ENCODE results near the gene FRMD1. TPM values are rescaled to one million over a fixed set of nuclear protein-coding genes. Genes with fewer than 3 reads are reported as not detected.

The FRMD1 gene
- total RNA-seq, 3 donors from 2014 or later: 0.29 to 0.96 (median 0.66) TPM

DNA sequence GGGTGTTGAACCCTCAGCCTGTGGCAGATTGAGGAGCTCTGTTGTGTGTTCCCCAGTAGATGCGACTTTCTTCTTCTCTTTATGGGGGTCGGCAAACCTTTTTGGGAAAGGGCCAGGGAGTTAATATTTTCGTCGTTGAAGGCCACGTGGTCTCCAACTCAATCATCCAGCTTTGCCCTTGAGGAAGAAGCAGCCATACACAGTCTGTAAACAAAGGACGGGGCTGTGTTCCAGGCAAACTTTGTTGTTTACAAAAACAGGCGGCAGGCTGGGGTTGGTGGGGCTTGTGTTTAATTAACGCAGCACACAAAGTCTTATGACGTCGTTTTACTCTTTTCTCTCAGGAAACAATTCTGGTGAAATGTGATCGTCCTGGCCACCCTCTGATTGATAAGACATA lies 61.4 kb downstream of the FRMD1 start:
- Histone ChIP-seq H3K4me3 (no peak overlapping the region), H3K27me3 (no peaks in the 10 kb centered on the region), H3K9me3 (no peaks in the 10 kb centered on the region), H3K4me1 (peaks cover 0 to 9% of the 10 kb centered on the region in 2 donors), H3K27ac (peak overlapping the region in 1 of 2 donors; percentile 45), H3K36me3 (no peaks in the 10 kb centered on the region)
- peak in 1 of 2 donors; percentile 20 for DNase-seq (ENCODE audit: low spot score in 2 of 2)
- TF ChIP-seq, protein P1, sequence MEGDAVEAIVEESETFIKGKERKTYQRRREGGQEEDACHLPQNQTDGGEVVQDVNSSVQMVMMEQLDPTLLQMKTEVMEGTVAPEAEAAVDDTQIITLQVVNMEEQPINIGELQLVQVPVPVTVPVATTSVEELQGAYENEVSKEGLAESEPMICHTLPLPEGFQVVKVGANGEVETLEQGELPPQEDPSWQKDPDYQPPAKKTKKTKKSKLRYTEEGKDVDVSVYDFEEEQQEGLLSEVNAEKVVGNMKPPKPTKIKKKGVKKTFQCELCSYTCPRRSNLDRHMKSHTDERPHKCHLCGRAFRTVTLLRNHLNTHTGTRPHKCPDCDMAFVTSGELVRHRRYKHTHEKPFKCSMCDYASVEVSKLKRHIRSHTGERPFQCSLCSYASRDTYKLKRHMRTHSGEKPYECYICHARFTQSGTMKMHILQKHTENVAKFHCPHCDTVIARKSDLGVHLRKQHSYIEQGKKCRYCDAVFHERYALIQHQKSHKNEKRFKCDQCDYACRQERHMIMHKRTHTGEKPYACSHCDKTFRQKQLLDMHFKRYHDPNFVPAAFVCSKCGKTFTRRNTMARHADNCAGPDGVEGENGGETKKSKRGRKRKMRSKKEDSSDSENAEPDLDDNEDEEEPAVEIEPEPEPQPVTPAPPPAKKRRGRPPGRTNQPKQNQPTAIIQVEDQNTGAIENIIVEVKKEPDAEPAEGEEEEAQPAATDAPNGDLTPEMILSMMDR (IDR thresholded peaks at IDR 0.05): no peak
- no peak for TF ChIP-seq POLR2AphosphoS5 (IDR thresholded peaks at IDR 0.05)
- TF ChIP-seq POLR2A (IDR thresholded peaks at IDR 0.05): no peak
- intact Hi-C loops (cut with DNase I; ENCODE audit: low total_unique reads): no loop called here

DNA sequence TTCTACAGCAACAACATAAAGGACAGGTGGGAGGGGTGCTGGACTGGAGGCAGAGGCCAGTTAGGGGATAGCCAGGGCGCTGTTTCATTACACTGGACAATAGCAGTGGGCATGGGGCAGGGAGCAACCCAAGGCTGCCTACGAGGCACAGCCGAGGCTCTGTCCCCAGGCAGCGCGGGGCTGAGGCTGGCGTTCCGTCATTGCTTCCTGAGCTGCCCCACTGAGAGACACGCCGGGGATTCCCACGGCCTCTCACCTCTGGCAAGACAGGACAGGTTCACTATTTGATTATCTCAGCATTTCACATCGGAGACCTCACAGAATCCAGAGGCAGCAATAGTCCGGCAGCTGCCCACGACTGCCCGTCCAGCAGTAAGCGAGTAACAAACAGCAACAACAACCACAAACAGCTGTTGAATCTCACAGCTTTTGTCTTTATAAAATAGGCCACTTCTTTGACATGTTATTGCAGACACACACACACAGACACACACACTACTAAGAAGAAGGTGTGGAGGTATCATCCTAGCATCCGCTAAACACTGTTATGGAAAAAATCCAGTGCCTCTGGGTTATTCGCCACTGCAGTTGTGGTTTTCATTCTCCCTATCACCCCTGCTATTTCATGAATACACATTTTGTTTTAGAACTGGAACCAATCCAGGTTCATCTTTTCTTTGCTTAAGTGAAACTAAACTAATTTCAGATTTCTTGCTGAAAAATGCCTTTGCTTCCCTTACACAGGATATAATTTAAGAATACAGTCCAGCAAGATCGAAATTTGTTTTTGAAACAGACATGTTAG lies 62.1 kb downstream of the FRMD1 start:
- intact Hi-C loops (cut with DNase I; ENCODE audit: low total_unique reads): no loop called here
- Histone ChIP-seq H3K27ac (peak overlapping the region; percentile 45 to 68), H3K4me3 (peak overlapping the region in 2 of 3 donors; percentile 30 to 58)

DNA sequence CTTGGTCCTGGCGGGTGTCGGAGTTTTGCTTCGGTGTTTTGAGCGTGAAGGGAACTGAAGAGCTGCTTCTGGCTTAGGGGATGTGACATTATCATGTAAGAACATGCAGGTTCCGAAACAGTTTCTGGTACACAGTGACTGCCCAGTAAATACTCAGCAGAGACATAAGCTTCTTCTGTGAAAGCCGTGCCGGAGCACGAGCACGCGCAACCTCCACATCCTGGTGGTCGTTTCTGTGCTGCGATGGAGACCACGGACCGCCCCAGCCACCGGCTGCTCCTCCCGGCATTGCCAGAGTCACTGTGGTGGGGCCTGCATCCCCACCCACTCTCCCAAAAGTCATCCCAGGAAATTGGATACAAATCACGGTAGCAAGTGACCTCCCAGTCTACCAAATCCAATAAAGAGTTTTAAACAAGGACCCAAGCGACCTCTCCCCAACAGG lies 62.8 kb downstream of the FRMD1 start:
- Histone ChIP-seq H3K4me1 (peaks cover 0 to 9% of the 10 kb centered on the region in 2 donors), H3K27ac (peak overlapping the region in 1 of 2 donors; percentile 45), H3K4me3 (peak overlapping the region in 2 of 3 donors; percentile 30 to 58), H3K9me3 (peaks cover 5 to 8% of the 10 kb centered on the region in 2 donors), H3K27me3 (no peaks in the 10 kb centered on the region), H3K36me3 (no peaks in the 10 kb centered on the region)
- TF ChIP-seq POLR2A (IDR thresholded peaks at IDR 0.05) (no peak), POLR2AphosphoS5 (IDR thresholded peaks at IDR 0.05) (no peak)
- TF ChIP-seq, protein P1 (IDR thresholded peaks at IDR 0.05): no peak
- intact Hi-C loops (cut with DNase I; ENCODE audit: low total_unique reads): no loop called here
- peak in 1 of 2 donors; percentile 15 for DNase-seq (ENCODE audit: low spot score in 2 of 2)

More for the DNA sequence above, 62.1 kb downstream of the FRMD1 start:
- TF ChIP-seq, protein P1 (IDR thresholded peaks at IDR 0.05): no peak
- TF ChIP-seq POLR2AphosphoS5 (IDR thresholded peaks at IDR 0.05): no peak
- no peak for TF ChIP-seq POLR2A (IDR thresholded peaks at IDR 0.05)
- peaks cover 0 to 9% of the 10 kb centered on the region in 2 donors for H3K4me1 ChIP-seq
- DNase-seq (ENCODE audit: low spot score in 2 of 2): peak in 1 of 2 donors; percentile 19
- H3K36me3 ChIP-seq: no peaks in the 10 kb centered on the region
- H3K9me3 ChIP-seq: peaks cover 0 to under 1% of the 10 kb centered on the region in 2 donors
- no peaks in the 10 kb centered on the region for H3K27me3 ChIP-seq

DNA sequence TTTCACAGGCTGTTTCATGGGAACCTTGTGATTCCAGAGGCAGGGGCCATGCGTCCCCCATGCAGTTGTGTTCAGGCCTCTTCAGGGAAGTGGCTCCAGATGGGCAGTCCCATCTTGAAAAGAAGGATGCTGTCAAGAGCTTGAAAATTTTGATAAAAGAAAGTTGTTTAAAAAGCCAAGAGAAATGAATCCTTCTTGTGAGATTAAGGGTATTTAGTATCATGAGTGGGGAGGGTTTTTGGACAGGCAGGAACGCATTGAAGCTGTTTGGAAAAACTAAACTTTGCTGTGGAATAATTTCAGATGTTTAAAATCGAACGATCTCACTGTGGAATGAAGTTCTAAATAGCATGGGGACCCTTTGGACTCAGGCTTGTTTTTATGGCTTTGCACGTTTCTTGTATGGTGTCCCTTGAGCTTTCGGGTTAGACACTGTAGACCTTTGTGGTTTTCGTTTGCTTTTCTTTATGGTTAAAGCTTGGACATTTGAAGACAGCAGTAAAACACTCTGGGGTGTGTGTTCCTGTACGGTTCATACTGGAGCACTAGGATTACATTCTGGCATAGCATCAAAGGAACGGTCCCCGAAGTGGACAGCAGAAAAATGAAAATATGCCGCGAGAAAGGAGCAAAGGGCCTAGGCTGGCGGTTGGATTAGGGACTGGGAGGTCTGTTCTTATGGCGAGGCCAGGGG lies 63.4 kb downstream of the FRMD1 start:
- H3K4me1 ChIP-seq: peaks cover 0 to 9% of the 10 kb centered on the region in 2 donors
- no peaks in the 10 kb centered on the region for H3K27me3 ChIP-seq
- intact Hi-C loops (cut with DNase I; ENCODE audit: low total_unique reads): no loop called here
- no peaks in the 10 kb centered on the region for H3K36me3 ChIP-seq
- no peak for DNase-seq (ENCODE audit: low spot score in 2 of 2)
- H3K27ac ChIP-seq: no peak overlapping the region
- peak overlapping the region in 1 of 3 donors; percentile 30 for H3K4me3 ChIP-seq
- peaks cover 5 to 13% of the 10 kb centered on the region in 2 donors for H3K9me3 ChIP-seq
- TF ChIP-seq, protein P1 (IDR thresholded peaks at IDR 0.05): no peak
- TF ChIP-seq POLR2A (IDR thresholded peaks at IDR 0.05) (no peak), POLR2AphosphoS5 (IDR thresholded peaks at IDR 0.05) (no peak)
